Activated CD8-positive, alpha-beta memory T cell treated with anti-CD3 and anti-CD28 coated beads, Interleukin-2, amount 10 ng/mL, durations not matched to agents 7 days and 5 days (primary cell): ENCODE results near the gene KLHL10. TPM values are rescaled to one million over a fixed set of nuclear protein-coding genes. Genes with fewer than 3 reads are reported as not detected.
A peak's percentile ranks its signal among the peaks of the same experiment; 100 is the strongest.

ENCODE experiments used
- ATAC-seq: fragments of 150-1000 bp; cut with Tn5 transposase; one replicate; pipeline ENCODE4 v1.10.0; 2021; ENCODE audit warnings: moderate library complexity
- CTCF ChIA-PET: fragments of 350-600 bp; sonication (Branson Sonifier 250); formaldehyde crosslinking; loops from one replicate; lab custom pipeline; 2021; ENCODE audit warnings: antibody characterized with exemption; lab: Charles Lee
- DNase-seq: peaks from one replicate; pipeline ENCODE4 v3.0.0-alpha.2; 2020
- H3K27ac Mint-ChIP-seq: one replicate; pipeline ENCODE4 v1.8.0; 2021; ENCODE audit warnings: mild to moderate bottlenecking, mixed read lengths
- H3K27me3 Mint-ChIP-seq: one replicate; pipeline ENCODE4 v1.8.0; 2021; ENCODE audit warnings: mixed read lengths
- H3K36me3 Mint-ChIP-seq: one replicate; pipeline ENCODE4 v1.8.0; 2021; ENCODE audit warnings: mild to moderate bottlenecking, mixed read lengths
- H3K4me1 Mint-ChIP-seq: one replicate; pipeline ENCODE4 v1.8.0; 2021; ENCODE audit warnings: mixed read lengths
- H3K4me3 Mint-ChIP-seq: one replicate; pipeline ENCODE4 v1.8.0; 2021; ENCODE audit warnings: mild to moderate bottlenecking, moderate library complexity, mixed read lengths
- H3K9me3 Mint-ChIP-seq: one replicate; pipeline ENCODE4 v1.8.0; 2022; ENCODE audit warnings: low read depth, mixed read lengths
- total RNA-seq, 2 experiments: library from RNA; stranded (reverse); gene quantifications; one replicate each; pipeline ENCODE4 v1.2.3, GENCODE V29; 2021

KLHL10 gene
- total RNA-seq, 2 experiments from 2014 or later, result not detected

- H3K9me3 Mint-ChIP-seq, result no peaks in the 10 kb centered on the region
Measured at GRCh38 chr17:41806685-41807445, 30.8 kb upstream of the KLHL10 start.

GRCh38 chr17:41810659-41811548 lies 26.7 kb upstream of the KLHL10 start:
- Mint-ChIP-seq H3K4me3 (peak overlapping the region; percentile 59), H3K9me3 (no peaks in the 10 kb centered on the region), H3K4me1 (peaks cover 18% of the 10 kb centered on the region), H3K36me3 (no peaks in the 10 kb centered on the region), H3K27ac (no peak overlapping the region), H3K27me3 (peaks cover 18% of the 10 kb centered on the region)
- peak; percentile 38 for ATAC-seq
- CTCF ChIA-PET, result interaction anchor here (0.7 to 2.7 kb wide), 24 partner anchors 9 to 438 kb away, joined by 3 to 27 read pairs (median 4); partner anchors contain the start of genes ACLY, JUP and ODAD4
- no peak for DNase-seq

More at GRCh38 chr17:41806685-41807445, 30.8 kb upstream of the KLHL10 start:
- DNase-seq (no peak), ATAC-seq (no peak)
- no peak overlapping the region for H3K27ac Mint-ChIP-seq
- peaks cover 10% of the 10 kb centered on the region for H3K4me1 Mint-ChIP-seq
- peaks cover 8% of the 10 kb centered on the region for H3K27me3 Mint-ChIP-seq
- H3K4me3 Mint-ChIP-seq, result no peak overlapping the region
- H3K36me3 Mint-ChIP-seq, result no peaks in the 10 kb centered on the region
- CTCF ChIA-PET, result no interaction called here

GRCh38 chr17:41811549-41812380 lies 25.9 kb upstream of the KLHL10 start, which contains the start of gene P3H4:
P3H4 (minus strand) TSS chr17:41811949; CDS start chr17:41811915, 34 bp downstream.
- Mint-ChIP-seq H3K4me3 (peak within 1 kb of the TSS; percentile 86), H3K27me3 (peaks cover 18% of the 10 kb centered on the region), H3K27ac (peak within 1 kb of the TSS; percentile 45), H3K9me3 (no peaks in the 10 kb centered on the region), H3K4me1 (peaks cover 18% of the 10 kb centered on the region), H3K36me3 (no peaks in the 10 kb centered on the region)
- ATAC-seq (peak; percentile 94), DNase-seq (peak; percentile 79)
- CTCF ChIA-PET, result interaction anchor here (0.6 to 2.7 kb wide), 25 partner anchors 9 to 437 kb away, joined by 3 to 27 read pairs (median 4); partner anchors contain the start of genes ACLY, JUP and ODAD4

GRCh38 chr17:41812381-41813151 lies 25.1 kb upstream of the KLHL10 start, which contains the start of gene FKBP10:
FKBP10 (plus strand) TSS chr17:41813004; CDS start chr17:41813035, 31 bp downstream.
- Mint-ChIP-seq H3K36me3 (no peaks in the 10 kb centered on the region), H3K27ac (peak within 1 kb of the TSS; percentile 45), H3K4me3 (peak within 1 kb of the TSS; percentile 86), H3K4me1 (peaks cover 18% of the 10 kb centered on the region), H3K9me3 (no peaks in the 10 kb centered on the region), H3K27me3 (peaks cover 18% of the 10 kb centered on the region)
- CTCF ChIA-PET, result interaction anchor here (0.9 to 2.7 kb wide), 11 partner anchors 11 to 149 kb away, joined by 3 to 27 read pairs (median 4); partner anchors contain the start of genes ACLY and JUP
- DNase-seq (peak; percentile 53), ATAC-seq (no peak)

- CTCF ChIA-PET, result no interaction called here
- DNase-seq, result no peak
- H3K4me1 Mint-ChIP-seq, result peaks cover 18% of the 10 kb centered on the region
- H3K4me3 Mint-ChIP-seq, result no peak overlapping the region
- H3K36me3 Mint-ChIP-seq, result no peaks in the 10 kb centered on the region
- no peak for ATAC-seq
- peaks cover 18% of the 10 kb centered on the region for H3K27me3 Mint-ChIP-seq
- H3K9me3 Mint-ChIP-seq, result no peaks in the 10 kb centered on the region
- H3K27ac Mint-ChIP-seq, result no peak overlapping the region
Measured at GRCh38 chr17:41813152-41813680, 24.4 kb upstream of the KLHL10 start.

GRCh38 chr17:41813699-41814124 lies 23.9 kb upstream of the KLHL10 start:
- peaks cover 18% of the 10 kb centered on the region for H3K27me3 Mint-ChIP-seq
- H3K36me3 Mint-ChIP-seq, result no peaks in the 10 kb centered on the region
- no peak overlapping the region for H3K4me3 Mint-ChIP-seq
- no peak overlapping the region for H3K27ac Mint-ChIP-seq
- CTCF ChIA-PET, result interaction anchor here (1.7 kb wide), 1 partner anchor 12 kb away, joined by 6 read pairs; no protein-coding TSS in a partner anchor
- no peak for DNase-seq
- peaks cover 18% of the 10 kb centered on the region for H3K4me1 Mint-ChIP-seq
- ATAC-seq, result no peak
- no peaks in the 10 kb centered on the region for H3K9me3 Mint-ChIP-seq

GRCh38 chr17:41814195-41814594 lies 23.4 kb upstream of the KLHL10 start:
- Mint-ChIP-seq H3K27ac (no peak overlapping the region), H3K4me3 (no peak overlapping the region), H3K36me3 (no peaks in the 10 kb centered on the region), H3K4me1 (peaks cover 18% of the 10 kb centered on the region), H3K9me3 (no peaks in the 10 kb centered on the region), H3K27me3 (peaks cover 18% of the 10 kb centered on the region)
- no peak for ATAC-seq
- DNase-seq, result no peak
- CTCF ChIA-PET, result interaction anchor here (1.7 kb wide), 1 partner anchor 12 kb away, joined by 6 read pairs; no protein-coding TSS in a partner anchor

GRCh38 chr17:41816637-41817320 lies 20.8 kb upstream of the KLHL10 start:
- Mint-ChIP-seq H3K27ac (no peak overlapping the region), H3K9me3 (no peaks in the 10 kb centered on the region), H3K36me3 (no peaks in the 10 kb centered on the region), H3K27me3 (peaks cover 11% of the 10 kb centered on the region), H3K4me3 (no peak overlapping the region), H3K4me1 (peaks cover 8% of the 10 kb centered on the region)
- no peak for DNase-seq
- CTCF ChIA-PET, result interaction anchor here (1.1 kb wide), 1 partner anchor 16 kb away, joined by 5 read pairs; no protein-coding TSS in a partner anchor
- ATAC-seq, result no peak

- CTCF ChIA-PET, result no interaction called here
- Mint-ChIP-seq H3K4me1 (peaks cover 2% of the 10 kb centered on the region), H3K9me3 (no peaks in the 10 kb centered on the region), H3K4me3 (no peak overlapping the region), H3K27ac (no peak overlapping the region), H3K27me3 (peaks cover 5% of the 10 kb centered on the region), H3K36me3 (no peaks in the 10 kb centered on the region)
- no peak for ATAC-seq
- DNase-seq, result no peak
Measured at GRCh38 chr17:41818024-41818423, 19.6 kb upstream of the KLHL10 start.

GRCh38 chr17:41821776-41822175 lies 15.8 kb upstream of the KLHL10 start:
- CTCF ChIA-PET, result interaction anchor here (0.9 to 1.1 kb wide), 2 partner anchors 16 to 20 kb away, joined by 3 read pairs; no protein-coding TSS in a partner anchor
- no peak overlapping the region for H3K27ac Mint-ChIP-seq
- no peaks in the 10 kb centered on the region for H3K9me3 Mint-ChIP-seq
- H3K27me3 Mint-ChIP-seq, result no peaks in the 10 kb centered on the region
- H3K4me3 Mint-ChIP-seq, result no peak overlapping the region
- ATAC-seq (no peak), DNase-seq (no peak)
- no peaks in the 10 kb centered on the region for H3K4me1 Mint-ChIP-seq
- no peaks in the 10 kb centered on the region for H3K36me3 Mint-ChIP-seq
